HL-60 (cell line): ENCODE results near the gene KRT71.

Experiments
- DNase-seq, 2 experiments: peaks; one replicate each; pipeline ENCODE4 v3.0.0-alpha.2; 2010 to 2020; ENCODE audit warnings: low read depth in 1 of 2, low spot score in 1 of 2
- H3K27ac ChIP-seq: fragments of 250-450 bp; sonication (Bioruptor Pico); replicated peaks from 2 replicates; pipeline ENCODE4 v1.5.1; 2020; ENCODE audit warnings: mild to moderate bottlenecking, moderate library complexity
- H3K27me3 ChIP-seq: fragments of 250-450 bp; sonication (Bioruptor Pico); 2 replicates; pipeline ENCODE4 v1.5.1; 2021; ENCODE audit warnings: mild to moderate bottlenecking, moderate library complexity; ENCODE audit not compliant: insufficient read depth, poor library complexity, severe bottlenecking
- H3K4me3 ChIP-seq: replicated peaks from 2 replicates; pipeline ENCODE4 v1.5.1; 2011; ENCODE audit warnings: mild to moderate bottlenecking, control low read depth, low read length; ENCODE audit not compliant: insufficient read depth
- GABPA ChIP-seq: IDR thresholded peaks from 2 replicates; pipeline ENCODE4 v1.6.1; 2012; ENCODE audit warnings: low read depth
- POLR2AphosphoS5 ChIP-seq: IDR thresholded peaks from 2 replicates; pipeline ENCODE4 v1.6.1; 2012; ENCODE audit warnings: low read depth
- SPI1 ChIP-seq: IDR thresholded peaks from 2 replicates; pipeline ENCODE4 v1.6.1; 2012; ENCODE audit warnings: low read depth, mild to moderate bottlenecking, borderline replicate concordance
- TF ChIP-seq, protein P1 (sequence below): IDR thresholded peaks from one replicate; pipeline ENCODE4 v1.5.1; 2011; ENCODE audit warnings: low read length, control low read depth, inconsistent platforms; ENCODE audit not compliant: insufficient read depth
- TF ChIP-seq, protein P2 (sequence below): IDR thresholded peaks from 2 replicates; pipeline ENCODE4 v1.6.1; 2012; ENCODE audit warnings: low read depth; ENCODE audit not compliant: insufficient replicate concordance

Gene KRT71

DNA sequence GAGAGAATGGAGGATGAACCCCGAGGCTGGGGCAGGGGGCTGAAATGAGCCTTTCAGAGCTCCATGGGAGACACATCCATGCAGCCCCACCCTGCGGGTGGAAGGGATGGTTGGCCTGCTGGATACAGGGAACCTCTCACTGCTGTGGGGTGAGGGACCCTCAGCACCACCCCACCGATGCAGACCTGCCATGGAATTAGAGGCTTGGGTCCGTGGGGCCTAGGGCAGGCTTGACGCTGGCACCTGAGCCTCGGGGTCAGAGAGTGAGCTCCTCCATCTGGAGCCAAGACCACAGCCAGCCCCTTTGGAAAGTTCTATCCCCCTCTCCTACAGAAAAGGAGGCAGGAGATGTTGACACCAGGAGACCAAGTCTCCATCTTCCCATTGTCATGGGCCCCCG lies 28.1 kb upstream of the KRT71 start:
- DNase-seq: no peak
- peaks cover 2% of the 10 kb centered on the region for H3K27me3 ChIP-seq
- no peak overlapping the region for H3K4me3 ChIP-seq
- TF ChIP-seq GABPA (no peak), SPI1 (no peak), POLR2AphosphoS5 (no peak)
- TF ChIP-seq, protein P1, sequence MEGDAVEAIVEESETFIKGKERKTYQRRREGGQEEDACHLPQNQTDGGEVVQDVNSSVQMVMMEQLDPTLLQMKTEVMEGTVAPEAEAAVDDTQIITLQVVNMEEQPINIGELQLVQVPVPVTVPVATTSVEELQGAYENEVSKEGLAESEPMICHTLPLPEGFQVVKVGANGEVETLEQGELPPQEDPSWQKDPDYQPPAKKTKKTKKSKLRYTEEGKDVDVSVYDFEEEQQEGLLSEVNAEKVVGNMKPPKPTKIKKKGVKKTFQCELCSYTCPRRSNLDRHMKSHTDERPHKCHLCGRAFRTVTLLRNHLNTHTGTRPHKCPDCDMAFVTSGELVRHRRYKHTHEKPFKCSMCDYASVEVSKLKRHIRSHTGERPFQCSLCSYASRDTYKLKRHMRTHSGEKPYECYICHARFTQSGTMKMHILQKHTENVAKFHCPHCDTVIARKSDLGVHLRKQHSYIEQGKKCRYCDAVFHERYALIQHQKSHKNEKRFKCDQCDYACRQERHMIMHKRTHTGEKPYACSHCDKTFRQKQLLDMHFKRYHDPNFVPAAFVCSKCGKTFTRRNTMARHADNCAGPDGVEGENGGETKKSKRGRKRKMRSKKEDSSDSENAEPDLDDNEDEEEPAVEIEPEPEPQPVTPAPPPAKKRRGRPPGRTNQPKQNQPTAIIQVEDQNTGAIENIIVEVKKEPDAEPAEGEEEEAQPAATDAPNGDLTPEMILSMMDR: no peak
- TF ChIP-seq, protein P2, sequence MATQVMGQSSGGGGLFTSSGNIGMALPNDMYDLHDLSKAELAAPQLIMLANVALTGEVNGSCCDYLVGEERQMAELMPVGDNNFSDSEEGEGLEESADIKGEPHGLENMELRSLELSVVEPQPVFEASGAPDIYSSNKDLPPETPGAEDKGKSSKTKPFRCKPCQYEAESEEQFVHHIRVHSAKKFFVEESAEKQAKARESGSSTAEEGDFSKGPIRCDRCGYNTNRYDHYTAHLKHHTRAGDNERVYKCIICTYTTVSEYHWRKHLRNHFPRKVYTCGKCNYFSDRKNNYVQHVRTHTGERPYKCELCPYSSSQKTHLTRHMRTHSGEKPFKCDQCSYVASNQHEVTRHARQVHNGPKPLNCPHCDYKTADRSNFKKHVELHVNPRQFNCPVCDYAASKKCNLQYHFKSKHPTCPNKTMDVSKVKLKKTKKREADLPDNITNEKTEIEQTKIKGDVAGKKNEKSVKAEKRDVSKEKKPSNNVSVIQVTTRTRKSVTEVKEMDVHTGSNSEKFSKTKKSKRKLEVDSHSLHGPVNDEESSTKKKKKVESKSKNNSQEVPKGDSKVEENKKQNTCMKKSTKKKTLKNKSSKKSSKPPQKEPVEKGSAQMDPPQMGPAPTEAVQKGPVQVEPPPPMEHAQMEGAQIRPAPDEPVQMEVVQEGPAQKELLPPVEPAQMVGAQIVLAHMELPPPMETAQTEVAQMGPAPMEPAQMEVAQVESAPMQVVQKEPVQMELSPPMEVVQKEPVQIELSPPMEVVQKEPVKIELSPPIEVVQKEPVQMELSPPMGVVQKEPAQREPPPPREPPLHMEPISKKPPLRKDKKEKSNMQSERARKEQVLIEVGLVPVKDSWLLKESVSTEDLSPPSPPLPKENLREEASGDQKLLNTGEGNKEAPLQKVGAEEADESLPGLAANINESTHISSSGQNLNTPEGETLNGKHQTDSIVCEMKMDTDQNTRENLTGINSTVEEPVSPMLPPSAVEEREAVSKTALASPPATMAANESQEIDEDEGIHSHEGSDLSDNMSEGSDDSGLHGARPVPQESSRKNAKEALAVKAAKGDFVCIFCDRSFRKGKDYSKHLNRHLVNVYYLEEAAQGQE: no peak
- H3K27ac ChIP-seq: no peak overlapping the region

DNA sequence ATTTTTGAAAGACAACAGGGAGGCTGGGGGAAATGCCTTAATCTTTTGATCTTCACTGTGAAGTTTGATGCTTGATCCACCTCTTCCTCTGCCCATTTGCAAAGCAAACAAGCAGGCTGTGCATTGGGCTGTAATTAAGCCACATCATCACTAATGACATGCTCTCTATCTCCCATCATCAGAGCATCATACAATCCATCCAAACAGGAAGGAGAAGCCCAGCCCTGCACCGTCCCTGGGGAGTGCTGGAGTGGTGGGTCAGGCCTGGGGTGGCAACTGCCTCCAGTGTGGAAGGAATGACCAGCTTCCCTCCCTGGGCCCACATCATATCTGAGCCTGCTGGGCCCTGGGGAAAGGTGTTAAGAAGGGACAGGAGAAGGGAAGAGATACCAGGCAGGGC lies 27.6 kb upstream of the KRT71 start:
- TF ChIP-seq, protein P1: no peak
- TF ChIP-seq, protein P2: no peak
- no peak for TF ChIP-seq GABPA
- no peak overlapping the region for H3K4me3 ChIP-seq
- DNase-seq: no peak
- no peak overlapping the region for H3K27ac ChIP-seq
- H3K27me3 ChIP-seq: peaks cover 2% of the 10 kb centered on the region

DNA sequence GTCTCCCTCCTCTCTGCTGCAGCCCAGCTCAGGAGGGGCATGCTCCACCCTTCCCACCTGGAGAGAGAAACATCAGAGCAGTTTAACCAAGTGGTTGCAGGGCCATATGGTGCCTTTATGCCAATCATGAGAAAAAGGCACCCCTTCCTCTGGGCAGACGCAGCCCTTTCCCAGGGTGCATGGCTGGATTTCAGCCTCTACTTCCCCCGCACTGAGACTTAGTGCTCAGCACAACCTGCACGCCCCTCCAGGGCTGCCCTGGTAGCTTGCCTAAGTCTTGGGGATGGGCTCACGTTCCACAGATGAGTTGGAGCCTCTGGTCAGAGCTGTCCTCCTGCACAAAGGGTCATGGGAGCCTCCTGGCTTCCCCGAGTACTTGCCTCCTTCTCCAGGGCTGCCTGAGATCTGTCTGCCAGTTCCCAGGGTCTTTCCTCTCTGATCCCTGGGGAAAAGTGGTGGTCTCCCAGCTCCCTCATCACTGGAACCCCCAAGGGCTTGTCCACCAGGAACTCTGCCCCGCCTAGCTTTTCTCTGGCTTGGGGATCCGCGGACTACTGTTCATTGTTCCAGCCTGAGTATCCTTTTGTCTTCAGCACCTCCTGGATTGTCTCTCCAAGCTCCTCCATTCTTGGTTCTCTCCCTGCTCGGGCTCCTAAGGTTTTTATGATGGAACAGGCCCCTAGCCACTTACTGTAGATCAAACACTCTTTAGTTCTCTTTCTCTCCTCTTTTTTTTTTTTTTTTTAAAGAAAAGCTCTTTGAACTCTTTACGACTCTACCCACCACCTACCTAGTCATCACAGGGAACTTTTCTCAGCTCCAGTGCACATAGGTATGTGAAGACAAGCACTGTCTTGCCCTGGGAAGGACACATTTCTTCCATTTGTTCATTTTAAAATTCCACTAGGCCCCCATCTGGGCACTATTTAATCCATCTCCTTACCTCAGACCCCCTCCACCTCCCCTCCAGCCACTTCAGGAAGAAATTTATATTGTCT lies 26.8 kb upstream of the KRT71 start:
- TF ChIP-seq, protein P1: no peak
- no peak for TF ChIP-seq POLR2AphosphoS5
- TF ChIP-seq SPI1: no peak
- TF ChIP-seq, protein P2: no peak
- no peak for TF ChIP-seq GABPA
- DNase-seq: no peak
- Histone ChIP-seq H3K27ac (no peak overlapping the region), H3K27me3 (peaks cover 2% of the 10 kb centered on the region), H3K4me3 (no peak overlapping the region)
